Neural progenitor cell (in vitro differentiated cells): ENCODE measurements around the gene RPS2. TPM values are rescaled to one million over a fixed set of nuclear protein-coding genes. Genes with fewer than 3 reads are reported as not detected.

Experiments
- DNase-seq: peaks from one replicate; pipeline ENCODE4 v3.0.0-alpha.2; 2016; ENCODE audit warnings: low spot score
- H2AFZ ChIP-seq: fragments of 200-600 bp; sonication (generic); replicated peaks from 2 replicates; pipeline ENCODE4 v1.6.1; 2016; ENCODE audit warnings: antibody characterized with exemption
- H3F3A ChIP-seq: fragments of 200-600 bp; sonication (generic); 2 replicates; pipeline ENCODE4 v1.6.1; 2016; ENCODE audit warnings: antibody characterized with exemption, low read depth
- H3K27ac ChIP-seq: fragments of 200-600 bp; sonication (generic); 2 replicates; pipeline ENCODE4 v1.5.1; 2016; ENCODE audit warnings: mild to moderate bottlenecking
- H3K27me3 ChIP-seq: fragments of 200-600 bp; sonication (generic); 2 replicates; pipeline ENCODE4 v1.6.1; 2016; ENCODE audit warnings: mild to moderate bottlenecking, moderate library complexity
- H3K36me3 ChIP-seq: fragments of 200-600 bp; sonication (generic); 2 replicates; pipeline ENCODE4 v1.5.1; 2016
- H3K4me1 ChIP-seq: fragments of 200-600 bp; sonication (generic); 2 replicates; pipeline ENCODE4 v1.6.1; 2016; ENCODE audit warnings: mixed run types
- H3K4me2 ChIP-seq: fragments of 200-600 bp; sonication (generic); 2 replicates; pipeline ENCODE4 v1.6.1; 2016
- H3K4me3 ChIP-seq: fragments of 200-600 bp; sonication (generic); 2 replicates; pipeline ENCODE4 v1.5.1; 2016
- H3K79me2 ChIP-seq: fragments of 200-600 bp; sonication (generic); 2 replicates; pipeline ENCODE4 v1.6.1; 2016; ENCODE audit warnings: low read depth
- H3K9ac ChIP-seq: fragments of 200-600 bp; sonication (generic); 2 replicates; pipeline ENCODE4 v1.6.1; 2016
- H3K9me3 ChIP-seq: fragments of 200-600 bp; sonication (generic); 2 replicates; pipeline ENCODE4 v1.5.1; 2016; ENCODE audit warnings: low read depth
- H4K20me1 ChIP-seq: fragments of 200-600 bp; sonication (generic); 2 replicates; pipeline ENCODE4 v1.6.1; 2016; ENCODE audit warnings: low read depth
- H3K27ac Mint-ChIP-seq: 3 replicates; pipeline ENCODE4 v1.8.0; 2021; ENCODE audit warnings: mixed read lengths
- H3K27me3 Mint-ChIP-seq: 2 replicates; pipeline ENCODE4 v1.8.0; 2022; ENCODE audit warnings: low read depth, mild to moderate bottlenecking, inconsistent platforms, moderate library complexity, mixed read lengths; ENCODE audit not compliant: insufficient read depth
- H3K36me3 Mint-ChIP-seq: 3 replicates; pipeline ENCODE4 v1.8.0; 2021; ENCODE audit warnings: mixed read lengths
- H3K4me1 Mint-ChIP-seq: 3 replicates; pipeline ENCODE4 v1.8.0; 2021; ENCODE audit warnings: mixed read lengths
- H3K4me3 Mint-ChIP-seq: 3 replicates; pipeline ENCODE4 v1.8.0; 2021; ENCODE audit warnings: mild to moderate bottlenecking, moderate library complexity, mixed read lengths
- H3K9me3 Mint-ChIP-seq: 3 replicates; pipeline ENCODE4 v1.8.0; 2020; ENCODE audit warnings: mixed read lengths
- EZH2 ChIP-seq: fragments of 200-600 bp; sonication (generic); IDR thresholded peaks from 2 replicates; pipeline ENCODE4 v1.6.1; 2017; ENCODE audit warnings: antibody characterized with exemption, mild to moderate bottlenecking, moderate library complexity
- EZH2phosphoT487 ChIP-seq: fragments of 200-600 bp; sonication (generic); IDR thresholded peaks from 2 replicates; pipeline ENCODE4 v1.6.1; 2017; ENCODE audit warnings: antibody characterized with exemption
- small RNA-seq: library from RNA; depleted of rRNA; stranded (forward); fragments of <200 nt; gene quantifications from one replicate; pipeline ENCODE3, GENCODE V24; 2015
- total RNA-seq: library from RNA; depleted of rRNA; stranded (reverse); fragments of >200 nt; gene quantifications from 2 replicates; pipeline ENCODE4 v1.2.3, GENCODE V29; 2015; ENCODE audit warnings: low replicate concordance
- TF ChIP-seq, protein P1 (sequence below): fragments of 200-600 bp; sonication (generic); IDR thresholded peaks from 2 replicates; pipeline ENCODE4 v1.5.1; 2017; ENCODE audit warnings: antibody characterized with exemption, mild to moderate bottlenecking

RPS2 gene
- total RNA-seq, 1 donor from 2014 or later: 3,079 TPM

DNA sequence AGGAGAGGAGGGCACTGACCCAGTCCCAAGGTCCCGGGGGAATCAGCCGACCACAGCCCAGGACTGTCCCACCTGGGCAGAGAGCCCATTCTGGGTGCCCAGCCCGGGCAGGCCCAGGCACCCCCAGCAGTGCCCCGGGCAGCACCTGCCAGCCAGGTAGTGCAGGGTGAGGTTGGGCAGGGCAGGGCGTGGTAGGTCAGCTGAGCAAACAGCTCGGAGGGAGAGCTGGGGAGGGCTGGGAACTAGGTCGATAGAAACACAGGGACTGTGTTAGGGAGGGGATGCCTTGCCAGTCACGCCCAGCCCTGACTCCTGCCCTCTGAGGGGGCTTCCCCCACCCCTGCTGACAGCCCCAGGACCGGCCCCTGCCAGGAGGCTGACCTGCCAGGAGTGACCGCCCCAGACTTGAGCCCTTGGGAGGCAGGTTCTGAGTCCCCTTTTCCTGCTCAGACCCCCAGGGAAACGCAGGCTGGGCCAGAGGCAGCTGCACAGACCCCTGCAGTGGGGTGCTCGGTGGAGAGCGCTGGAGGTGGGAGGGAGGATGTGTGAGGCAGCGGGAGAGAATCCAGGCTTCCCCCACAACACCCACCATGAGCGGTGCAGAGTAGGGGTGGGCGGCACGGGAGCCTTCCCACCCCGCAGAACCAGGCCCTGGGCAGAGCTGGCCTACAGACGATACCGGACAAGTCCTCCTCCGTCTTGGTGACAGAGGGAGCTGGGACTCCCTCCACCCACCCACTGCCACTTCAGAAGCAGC is 51.1 kb downstream of the RPS2 start:
- Mint-ChIP-seq H3K36me3 (no peaks in the 10 kb centered on the region), H3K9me3 (no peaks in the 10 kb centered on the region), H3K4me3 (no peak overlapping the region), H3K27ac (no peak overlapping the region), H3K27me3 (peaks cover 29% of the 10 kb centered on the region), H3K4me1 (peaks cover 9% of the 10 kb centered on the region)
- Histone ChIP-seq H4K20me1 (peaks cover 12% of the 10 kb centered on the region), H3K4me1 (peaks cover 34% of the 10 kb centered on the region), H3K36me3 (no peaks in the 10 kb centered on the region), H3K27me3 (peaks cover 31% of the 10 kb centered on the region), H3K27ac (no peak overlapping the region), H3K79me2 (no peaks in the 10 kb centered on the region), H3K9me3 (no peaks in the 10 kb centered on the region), H3F3A (peaks cover 12% of the 10 kb centered on the region), H3K9ac (no peak overlapping the region), H2AFZ (no peak overlapping the region), H3K4me2 (no peak overlapping the region), H3K4me3 (no peak overlapping the region)
- DNase-seq: peak; percentile 1
- TF ChIP-seq, protein P1, sequence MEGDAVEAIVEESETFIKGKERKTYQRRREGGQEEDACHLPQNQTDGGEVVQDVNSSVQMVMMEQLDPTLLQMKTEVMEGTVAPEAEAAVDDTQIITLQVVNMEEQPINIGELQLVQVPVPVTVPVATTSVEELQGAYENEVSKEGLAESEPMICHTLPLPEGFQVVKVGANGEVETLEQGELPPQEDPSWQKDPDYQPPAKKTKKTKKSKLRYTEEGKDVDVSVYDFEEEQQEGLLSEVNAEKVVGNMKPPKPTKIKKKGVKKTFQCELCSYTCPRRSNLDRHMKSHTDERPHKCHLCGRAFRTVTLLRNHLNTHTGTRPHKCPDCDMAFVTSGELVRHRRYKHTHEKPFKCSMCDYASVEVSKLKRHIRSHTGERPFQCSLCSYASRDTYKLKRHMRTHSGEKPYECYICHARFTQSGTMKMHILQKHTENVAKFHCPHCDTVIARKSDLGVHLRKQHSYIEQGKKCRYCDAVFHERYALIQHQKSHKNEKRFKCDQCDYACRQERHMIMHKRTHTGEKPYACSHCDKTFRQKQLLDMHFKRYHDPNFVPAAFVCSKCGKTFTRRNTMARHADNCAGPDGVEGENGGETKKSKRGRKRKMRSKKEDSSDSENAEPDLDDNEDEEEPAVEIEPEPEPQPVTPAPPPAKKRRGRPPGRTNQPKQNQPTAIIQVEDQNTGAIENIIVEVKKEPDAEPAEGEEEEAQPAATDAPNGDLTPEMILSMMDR: no peak
- TF ChIP-seq EZH2phosphoT487: no peak
- TF ChIP-seq EZH2: no peak

DNA sequence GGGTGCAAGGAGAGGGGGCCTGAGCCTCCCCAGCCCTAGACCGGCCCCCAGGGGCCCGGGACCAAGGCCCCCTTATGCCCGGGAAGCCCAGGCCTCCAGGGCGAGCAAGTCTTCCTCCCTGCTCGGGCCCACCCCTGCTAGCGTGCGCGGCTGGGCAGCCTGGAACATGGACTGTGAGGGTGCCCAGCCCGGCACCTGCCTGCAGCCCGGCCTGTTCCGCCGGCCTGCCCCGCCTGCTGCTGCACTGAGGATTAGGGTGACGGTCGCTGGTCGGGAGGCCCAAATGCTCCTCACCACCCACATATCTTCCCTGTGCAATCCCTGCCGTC is 52.4 kb downstream of the RPS2 start:
- Mint-ChIP-seq H3K27ac (no peak overlapping the region), H3K9me3 (no peaks in the 10 kb centered on the region), H3K4me1 (peaks cover 9% of the 10 kb centered on the region), H3K36me3 (no peaks in the 10 kb centered on the region), H3K4me3 (no peak overlapping the region), H3K27me3 (peaks cover 25% of the 10 kb centered on the region)
- Histone ChIP-seq H3K9me3 (no peaks in the 10 kb centered on the region), H3K36me3 (no peaks in the 10 kb centered on the region), H3K4me3 (no peak overlapping the region), H2AFZ (no peak overlapping the region), H3K27me3 (peaks cover 18% of the 10 kb centered on the region), H3K27ac (no peak overlapping the region), H3K4me2 (no peak overlapping the region), H3K4me1 (peaks cover 33% of the 10 kb centered on the region), H4K20me1 (peaks cover 5% of the 10 kb centered on the region), H3K9ac (no peak overlapping the region), H3K79me2 (no peaks in the 10 kb centered on the region), H3F3A (peaks cover 10% of the 10 kb centered on the region)
- peak; percentile 1 for DNase-seq
- TF ChIP-seq, protein P1: no peak
- TF ChIP-seq EZH2phosphoT487 (no peak), EZH2 (no peak)

Small RNA genes lying within 50 kb of the gene (small RNA-seq; reads per million reads assigned to genes)
- not detected for gene AC005363.2
- gene RN7SL219P: not detected
- not detected for gene SNORA10
- gene SNORA64: not detected

Other genes with a start within 250 kb of the RPS2 start
- gene NME3, start 193.3 kb downstream of the RPS2 start, total RNA-seq: 15.6 and 42.5 TPM in 2 replicates
- 2.3 and 10.3 TPM in 2 replicates for gene EME2, start 192.0 kb downstream of the RPS2 start, total RNA-seq
- 48.4 and 108 TPM in 2 replicates for gene MRPS34, start 191.7 kb downstream of the RPS2 start, total RNA-seq
- 18.7 and 53.4 TPM in 2 replicates for gene SPSB3, start 182.3 kb downstream of the RPS2 start, total RNA-seq
- gene NUBP2, start 181.9 kb downstream of the RPS2 start, total RNA-seq: 22.8 and 77.7 TPM in 2 replicates
- gene IGFALS, start 171.1 kb downstream of the RPS2 start, total RNA-seq: not detected in 2 replicates
- gene HAGH, start 138.0 kb downstream of the RPS2 start, total RNA-seq: 38.3 and 72.1 TPM in 2 replicates
- 18.5 and 21.6 TPM in 2 replicates for gene FAHD1, start 137.6 kb downstream of the RPS2 start, total RNA-seq
- 1.9 and 3.7 TPM in 2 replicates for gene MEIOB, start 92.7 kb downstream of the RPS2 start, total RNA-seq
- gene HS3ST6, start 46.4 kb downstream of the RPS2 start, total RNA-seq: 1.1 TPM in 1 of 2 replicates, not detected in the other
- gene MSRB1, start 21.6 kb downstream of the RPS2 start, total RNA-seq: 19.4 and 26.9 TPM in 2 replicates
- gene RPL3L, start 10.1 kb downstream of the RPS2 start, total RNA-seq: not detected in 2 replicates
- 155 and 160 TPM in 2 replicates for gene NDUFB10, start 5.3 kb downstream of the RPS2 start, total RNA-seq
- gene RNF151, start 2.0 kb upstream of the RPS2 start, total RNA-seq: not detected in 2 replicates
- 30.7 and 47.6 TPM in 2 replicates for gene TBL3, start 7.2 kb upstream of the RPS2 start, total RNA-seq
- gene NOXO1, start 16.6 kb upstream of the RPS2 start, total RNA-seq: not detected in 2 replicates
- 35.1 and 35.5 TPM in 2 replicates for gene GFER, start 19.4 kb upstream of the RPS2 start, total RNA-seq
- gene SYNGR3, start 25.1 kb upstream of the RPS2 start, total RNA-seq: 4.4 and 8.7 TPM in 2 replicates
- gene ZNF598, start 45.0 kb upstream of the RPS2 start, total RNA-seq: 12.7 and 31.2 TPM in 2 replicates
- gene NPW, start 55.0 kb upstream of the RPS2 start, total RNA-seq: 0.99 TPM in 1 of 2 replicates, not detected in the other
- 3.0 and 9.1 TPM in 2 replicates for gene NHERF2, start 62.1 kb upstream of the RPS2 start, total RNA-seq
- gene NTHL1, start 83.0 kb upstream of the RPS2 start, total RNA-seq: 26.3 and 43.6 TPM in 2 replicates
- 55.1 and 63.4 TPM in 2 replicates for gene TSC2, start 83.2 kb upstream of the RPS2 start, total RNA-seq
- gene PKD1, start 171.1 kb upstream of the RPS2 start, total RNA-seq: 16.9 and 73.4 TPM in 2 replicates
- 2.1 and 4.4 TPM in 2 replicates for gene RAB26, start 183.8 kb upstream of the RPS2 start, total RNA-seq
- gene TRAF7, start 191.0 kb upstream of the RPS2 start, total RNA-seq: 24.1 and 63.6 TPM in 2 replicates
- gene CASKIN1, start 231.8 kb upstream of the RPS2 start, total RNA-seq: 1.6 and 9.0 TPM in 2 replicates
- gene MLST8, start 240.6 kb upstream of the RPS2 start, total RNA-seq: 24.9 and 89.0 TPM in 2 replicates
- gene BRICD5, start 246.0 kb upstream of the RPS2 start, total RNA-seq: 5.2 and 14.5 TPM in 2 replicates